Measurements from ENCODE around the gene NTRK3. TPM values are rescaled to one million over a fixed set of nuclear protein-coding genes. Genes with fewer than 3 reads are reported as not detected.

Gene NTRK3
- total and polyA plus RNA-seq, 2 of the 8 experiments (the other 6 are each of a cell fraction or from before 2014, with no cell fraction given): 4.5 to 6.8 TPM

DNA sequence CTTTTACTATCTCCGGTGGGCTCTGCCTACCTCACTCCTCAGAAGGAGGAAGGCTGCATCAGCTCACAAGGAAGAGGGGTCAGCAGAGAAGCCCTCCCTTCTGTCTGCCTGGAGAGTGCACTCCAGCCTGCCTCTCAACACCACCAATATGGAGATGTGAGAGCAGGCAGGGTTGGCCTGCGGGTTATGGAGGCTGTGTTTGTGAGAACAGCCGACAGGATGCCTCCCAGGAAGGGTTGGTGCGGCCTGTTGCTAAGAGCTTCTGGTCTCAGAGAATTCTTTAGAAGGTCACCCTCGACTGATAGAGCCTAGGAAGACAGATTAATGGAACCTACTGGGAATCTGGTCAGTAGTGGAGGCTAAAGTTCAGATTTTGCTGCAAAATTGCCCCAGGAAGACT lies 326.1 kb downstream of the NTRK3 start:
- H2BK5ac ChIP-seq (ENCODE audit: low read depth, low read length): no peak overlapping the region
- no peaks in the 10 kb centered on the region for H3K23me2 ChIP-seq (ENCODE audit: low read depth, low read length)
- DNase-seq (ENCODE audit: low read depth in 1 of 2, low spot score in 2 of 2): no peak
- H3K14ac ChIP-seq (ENCODE audit: insufficient read length): no peak overlapping the region
- no peaks in the 10 kb centered on the region for H3K36me3 ChIP-seq (ENCODE audit: control insufficient read depth in 2 of 4, insufficient read depth in 4 of 4, low read length in 3 of 4)
- H2BK15ac ChIP-seq (ENCODE audit: low read length): no peak overlapping the region
- H3K27ac ChIP-seq (ENCODE audit: low read depth, low read length): no peak overlapping the region
- no peaks in the 10 kb centered on the region for H3K4me1 ChIP-seq (replicated peaks in 1 of 4; ENCODE audit: control insufficient read depth in 3 of 4, insufficient read depth in 4 of 4, low read length in 3 of 4)
- no peak overlapping the region for H2BK12ac ChIP-seq (ENCODE audit: low read depth, low read length)
- H3K4ac ChIP-seq (replicated peaks; ENCODE audit: insufficient read length, low read depth, low read length): no peak overlapping the region
- H3K79me1 ChIP-seq (ENCODE audit: low read depth, low read length): no peaks in the 10 kb centered on the region
- H2AK5ac ChIP-seq (ENCODE audit: low read depth, low read length): no peak overlapping the region
- CTCF ChIA-PET (ENCODE audit: partially characterized antibody): no interaction called here
- no peak overlapping the region for H3K56ac ChIP-seq (replicated peaks; ENCODE audit: insufficient read length, low read depth, low read length)
- POLR2A ChIA-PET (ENCODE audit: partially characterized antibody): no interaction called here
- no peak overlapping the region for H3K18ac ChIP-seq (ENCODE audit: extremely low read depth, low read length)
- H4K8ac ChIP-seq (ENCODE audit: extremely low read depth, insufficient read depth, low read length): no peak overlapping the region
- H2BK120ac ChIP-seq (replicated peaks; ENCODE audit: low read depth, low read length): no peak overlapping the region
- no peak overlapping the region for H3K4me2 ChIP-seq (ENCODE audit: insufficient read depth in 1 of 2, low read depth in 2 of 2, low read length in 2 of 2)
- WGBS, 2 experiments (ENCODE audit: extremely low coverage in 1 of 2, insufficient coverage in 1 of 2, insufficient read length in 1 of 2, insufficient replicate concordance in 2 of 2, low coverage in 1 of 2, low lambda C conversion rate in 2 of 2, missing lambda C conversion rate in 1 of 2): 87% methylated on average over 5 of the region's 5 CpGs; no CpG with 5 or more reads in 1 of the 2 experiments
- H3K23ac ChIP-seq (ENCODE audit: insufficient read length): no peak overlapping the region
- no peaks in the 10 kb centered on the region for H3K79me2 ChIP-seq (ENCODE audit: control insufficient read depth in 1 of 2, insufficient read depth in 2 of 2, low read length in 2 of 2)
- H4K91ac ChIP-seq (replicated peaks; ENCODE audit: insufficient read length, low read length): no peak overlapping the region
- H3K27me3 ChIP-seq (replicated peaks in 1 of 4; ENCODE audit: control insufficient read depth in 3 of 4, extremely low read depth in 1 of 4, insufficient read depth in 3 of 4, low read length in 3 of 4): no peaks in the 10 kb centered on the region
- no peak overlapping the region for H2AFZ ChIP-seq (ENCODE audit: low read length)
- H3K9ac ChIP-seq (replicated peaks in 1 of 4; ENCODE audit: extremely low read depth in 1 of 4, low read depth in 3 of 4, low read length in 3 of 4): no peak overlapping the region
- H3K9me3 ChIP-seq (ENCODE audit: insufficient read depth in 2 of 2, low read depth in 1 of 2, low read length in 1 of 2): no peaks in the 10 kb centered on the region
- H4K5ac ChIP-seq (ENCODE audit: insufficient read length, low read depth, low read length): no peak overlapping the region
- no peak for FAIRE-seq
- H3K4me3 ChIP-seq (ENCODE audit: extremely low read depth in 1 of 4, insufficient read depth in 2 of 4, low read depth in 3 of 4, low read length in 4 of 4): no peak overlapping the region
- H4K20me1 ChIP-seq (replicated peaks in 1 of 2; ENCODE audit: control insufficient read depth in 1 of 2, insufficient read depth in 2 of 2, low read length in 2 of 2): no peaks in the 10 kb centered on the region
- H2BK20ac ChIP-seq (ENCODE audit: low read length): no peak overlapping the region
- TF ChIP-seq POU5F1 (IDR thresholded peaks at IDR 0.05; ENCODE audit: low read depth, low read length) (no peak), SP4 (IDR thresholded peaks at IDR 0.05; ENCODE audit: low read length) (no peak), EGR1 (IDR thresholded peaks at IDR 0.05; ENCODE audit: borderline replicate concordance, low read depth, low read length) (no peak), TEAD4 (IDR thresholded peaks at IDR 0.05; ENCODE audit: low read depth, low read length) (no peak), BACH1 (IDR thresholded peaks at IDR 0.05; ENCODE audit: low read length) (no peak), SAP30 (IDR thresholded peaks at IDR 0.05; ENCODE audit: insufficient read depth, insufficient replicate concordance, low read length) (no peak), MAFK (IDR thresholded peaks at IDR 0.05; ENCODE audit: low read depth, low read length) (no peak), RBBP5 (IDR thresholded peaks at IDR 0.05; ENCODE audit: borderline replicate concordance, low read depth, low read length) (no peak), CREB1 (IDR thresholded peaks at IDR 0.05) (no peak), SUZ12 (IDR thresholded peaks at IDR 0.05; ENCODE audit: low read length) (no peak), CBX8 (IDR thresholded peaks at IDR 0.05; ENCODE audit: borderline replicate concordance, low read depth, low read length) (no peak)
